Activated T-helper 1 cell treated with anti-CD3 and anti-CD28 coated beads, Interleukin-12 subunit alpha, Interleukin-12 subunit beta, Interleukin-2, Interleukin-4 antibody, amounts not matched to agents 30 ng/mL and 10 ng/mL and 1 ng/mL, durations not matched to agents 14 hours and 24 hours and 36 hours (primary cell): ENCODE measurements around the gene ITGB5. TPM values are rescaled to one million over a fixed set of nuclear protein-coding genes. Genes with fewer than 3 reads are reported as not detected.
A peak's percentile ranks its signal among the peaks of the same experiment; 100 is the strongest.

Experiments used
- DNase-seq: peaks from one replicate; pipeline ENCODE4 v3.0.0; 2021; ENCODE audit warnings: low spot score
- H3K27ac Mint-ChIP-seq: one replicate; pipeline ENCODE4 v1.8.0; 2021; ENCODE audit warnings: mild to moderate bottlenecking, mixed read lengths
- H3K27me3 Mint-ChIP-seq: one replicate; pipeline ENCODE4 v1.8.0; 2022; ENCODE audit warnings: mild to moderate bottlenecking, moderate library complexity, mixed read lengths; ENCODE audit not compliant: insufficient read depth
- H3K36me3 Mint-ChIP-seq: one replicate; pipeline ENCODE4 v1.8.0; 2021; ENCODE audit warnings: low read depth, mixed read lengths
- H3K4me1 Mint-ChIP-seq: one replicate; pipeline ENCODE4 v1.8.0; 2021; ENCODE audit warnings: low read depth, mixed read lengths
- H3K4me3 Mint-ChIP-seq: one replicate; pipeline ENCODE4 v1.8.0; 2021; ENCODE audit warnings: mild to moderate bottlenecking, moderate library complexity, mixed read lengths
- H3K9me3 Mint-ChIP-seq: one replicate; pipeline ENCODE4 v1.8.0; 2021; ENCODE audit warnings: mixed read lengths
- intact Hi-C: fragments of 100-400 bp; cut with micrococcal nuclease; formaldehyde crosslinking; loops from one replicate; pipeline ENCODE4 v1.15.1; 2024
- total RNA-seq: library from RNA; stranded (reverse); gene quantifications from 2 replicates; pipeline ENCODE4 v1.2.3, GENCODE V29; 2022

The ITGB5 gene
- total RNA-seq, 1 donor from 2014 or later: 2.2 TPM

DNA sequence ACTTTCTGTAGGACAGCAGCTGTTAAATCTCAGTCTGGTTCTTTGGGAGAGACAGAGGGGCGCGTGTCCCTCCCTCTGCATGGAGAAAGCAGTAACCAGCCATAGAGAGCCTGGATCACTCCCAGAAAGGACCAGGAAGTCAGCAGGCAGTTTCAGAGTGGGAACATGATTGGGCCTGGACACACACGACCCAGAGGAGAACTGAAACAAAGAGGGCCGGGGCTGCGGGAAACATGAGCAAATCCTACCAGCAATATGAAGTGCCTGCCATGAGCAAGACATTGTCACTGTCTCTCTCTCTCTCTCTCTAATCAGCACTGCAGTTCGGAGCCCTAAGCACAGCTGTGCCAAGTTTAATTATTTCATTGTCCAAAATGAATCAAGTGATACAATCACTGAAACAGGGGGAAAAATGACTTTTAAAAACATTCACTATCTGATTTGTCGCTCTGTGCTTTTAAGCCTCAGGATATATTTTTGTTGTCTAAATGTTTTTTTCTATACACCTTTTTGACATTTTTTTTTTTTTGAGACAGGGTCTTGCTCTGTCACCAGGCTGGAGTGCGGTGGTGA lies 29.8 kb upstream of the ITGB5 start:
- peaks cover 26% of the 10 kb centered on the region for H3K27me3 Mint-ChIP-seq
- no peaks in the 10 kb centered on the region for H3K9me3 Mint-ChIP-seq
- H3K4me1 Mint-ChIP-seq: no peaks in the 10 kb centered on the region
- H3K36me3 Mint-ChIP-seq: no peaks in the 10 kb centered on the region
- H3K27ac Mint-ChIP-seq: no peak overlapping the region
- H3K4me3 Mint-ChIP-seq: no peak overlapping the region
- intact Hi-C loops: no loop called here
- no peak for DNase-seq

DNA sequence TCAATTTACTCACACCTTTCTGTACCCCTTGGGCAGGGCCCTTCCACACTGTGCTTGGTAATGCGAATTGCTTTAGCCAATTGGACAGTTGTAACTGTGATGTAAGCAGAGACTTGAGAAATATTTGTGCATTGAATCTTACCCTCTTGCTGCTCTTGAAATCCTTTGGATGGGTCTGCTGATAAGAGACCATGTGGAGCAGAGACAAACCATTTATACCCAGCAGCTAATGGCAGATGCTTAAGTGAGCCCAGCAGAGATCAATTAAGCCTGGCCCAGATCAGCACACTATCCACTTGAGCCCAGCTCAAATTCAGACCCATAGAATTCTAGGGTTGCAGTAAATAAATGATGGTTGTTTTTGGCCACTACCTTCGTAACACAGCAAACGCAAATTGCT lies 28.1 kb upstream of the ITGB5 start:
- Mint-ChIP-seq H3K27me3 (peaks cover 32% of the 10 kb centered on the region), H3K9me3 (no peaks in the 10 kb centered on the region), H3K27ac (no peak overlapping the region), H3K4me1 (no peaks in the 10 kb centered on the region), H3K36me3 (no peaks in the 10 kb centered on the region), H3K4me3 (no peak overlapping the region)
- no peak for DNase-seq
- intact Hi-C loops: no loop called here

DNA sequence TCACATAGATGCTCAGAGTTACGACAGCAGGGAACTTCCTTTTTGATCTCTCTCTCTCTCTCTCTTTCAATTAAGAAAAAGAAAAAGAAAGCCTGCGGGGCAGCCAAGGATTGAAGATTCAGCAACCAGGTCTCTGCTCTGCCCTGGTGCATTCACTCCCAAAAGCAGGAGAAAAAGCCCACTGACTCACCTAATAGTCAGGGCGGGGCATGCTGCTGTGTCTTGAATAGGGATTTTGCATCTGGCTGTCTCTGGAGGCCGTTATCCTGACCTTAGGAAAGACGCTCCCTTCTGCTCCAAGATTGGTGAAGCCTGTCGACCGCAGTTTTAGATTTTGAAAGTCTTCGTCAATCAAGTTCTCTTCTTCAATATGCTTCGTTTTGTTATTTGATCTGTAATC lies 20.8 kb upstream of the ITGB5 start:
- Mint-ChIP-seq H3K4me1 (no peaks in the 10 kb centered on the region), H3K36me3 (no peaks in the 10 kb centered on the region), H3K27ac (no peak overlapping the region), H3K27me3 (peaks cover 24% of the 10 kb centered on the region), H3K4me3 (no peak overlapping the region), H3K9me3 (no peaks in the 10 kb centered on the region)
- intact Hi-C loops: no loop called here
- no peak for DNase-seq

DNA sequence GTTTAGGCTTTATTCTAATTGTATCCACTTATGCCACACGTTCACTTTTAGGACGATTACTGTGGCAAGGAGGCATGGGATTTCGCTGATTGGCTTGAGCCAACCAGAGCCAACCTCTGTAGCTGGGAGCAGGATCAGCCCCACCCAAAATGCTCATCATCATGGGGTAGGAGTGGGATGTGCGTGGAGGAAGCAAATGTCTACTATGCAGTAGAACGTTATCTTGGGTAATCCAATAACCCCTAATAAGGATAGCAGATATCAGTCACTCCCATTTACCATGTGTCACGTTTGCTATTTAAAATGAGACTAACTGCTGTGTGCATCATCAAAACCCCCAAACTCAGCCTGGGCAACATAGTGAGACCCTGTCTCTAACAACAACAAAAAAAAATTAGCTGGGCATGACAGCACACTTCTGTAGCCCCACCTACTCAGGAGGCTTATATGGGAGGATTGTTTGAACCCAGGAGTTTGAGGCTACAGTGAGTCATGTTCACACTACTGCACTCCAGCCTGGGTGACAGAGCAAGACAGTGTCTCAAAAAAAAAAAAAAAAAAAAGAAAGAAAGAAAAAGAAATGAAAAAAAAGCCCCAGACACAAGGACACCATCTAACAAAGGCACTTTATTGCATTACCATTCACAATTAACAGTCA lies 17.8 kb upstream of the ITGB5 start:
- Mint-ChIP-seq H3K36me3 (no peaks in the 10 kb centered on the region), H3K27ac (no peak overlapping the region), H3K4me1 (peaks cover 4% of the 10 kb centered on the region), H3K27me3 (peaks cover 19% of the 10 kb centered on the region), H3K4me3 (no peak overlapping the region), H3K9me3 (no peaks in the 10 kb centered on the region)
- intact Hi-C loops: no loop called here
- no peak for DNase-seq

DNA sequence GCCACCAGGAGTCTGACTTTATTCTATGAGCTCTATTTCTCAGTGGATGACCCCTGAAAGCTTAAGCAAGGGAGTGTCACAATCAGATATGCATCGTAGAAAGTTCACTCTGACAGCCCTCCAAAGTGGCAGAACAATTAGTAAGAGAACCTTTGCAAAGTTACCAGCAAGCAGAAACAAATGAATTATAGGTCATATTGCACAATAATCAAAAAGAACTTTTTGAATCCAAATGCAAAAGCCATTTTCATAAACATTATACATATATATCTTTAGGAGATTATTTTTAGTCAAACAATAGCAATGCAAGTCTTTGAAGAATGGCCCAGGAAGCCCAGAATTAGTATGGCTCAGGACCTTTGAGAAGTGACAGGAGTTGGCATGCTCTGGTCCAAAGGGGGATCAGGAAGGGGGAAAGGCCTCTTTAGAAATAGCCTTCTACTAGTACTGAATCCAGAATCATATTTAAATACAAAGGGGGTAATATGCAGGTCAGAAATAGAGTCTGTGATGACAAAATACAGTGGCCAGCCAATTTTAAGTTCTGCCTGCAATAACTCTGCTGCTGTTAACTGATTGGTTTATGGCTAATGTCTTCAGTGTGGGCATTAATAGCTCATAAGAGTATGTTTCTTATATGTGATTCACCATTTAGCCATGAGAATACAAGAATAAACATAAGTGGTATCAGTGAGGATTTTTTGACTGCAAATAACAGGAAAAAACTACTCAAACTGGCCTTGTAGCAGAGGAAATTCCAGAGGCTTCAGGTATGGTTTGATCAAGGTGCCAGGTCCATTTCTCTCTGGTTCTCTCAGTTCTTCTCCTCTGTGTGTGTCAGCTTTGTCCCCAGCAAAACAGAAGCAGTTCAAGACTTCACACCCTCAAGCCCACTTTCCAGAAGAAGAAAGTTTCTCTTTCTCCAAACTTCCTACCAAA lies 17.0 kb upstream of the ITGB5 start:
- no peak for DNase-seq
- no peaks in the 10 kb centered on the region for H3K9me3 Mint-ChIP-seq
- no peak overlapping the region for H3K4me3 Mint-ChIP-seq
- H3K27me3 Mint-ChIP-seq: peaks cover 19% of the 10 kb centered on the region
- no peak overlapping the region for H3K27ac Mint-ChIP-seq
- intact Hi-C loops: no loop called here
- peaks cover 4% of the 10 kb centered on the region for H3K4me1 Mint-ChIP-seq
- no peaks in the 10 kb centered on the region for H3K36me3 Mint-ChIP-seq

DNA sequence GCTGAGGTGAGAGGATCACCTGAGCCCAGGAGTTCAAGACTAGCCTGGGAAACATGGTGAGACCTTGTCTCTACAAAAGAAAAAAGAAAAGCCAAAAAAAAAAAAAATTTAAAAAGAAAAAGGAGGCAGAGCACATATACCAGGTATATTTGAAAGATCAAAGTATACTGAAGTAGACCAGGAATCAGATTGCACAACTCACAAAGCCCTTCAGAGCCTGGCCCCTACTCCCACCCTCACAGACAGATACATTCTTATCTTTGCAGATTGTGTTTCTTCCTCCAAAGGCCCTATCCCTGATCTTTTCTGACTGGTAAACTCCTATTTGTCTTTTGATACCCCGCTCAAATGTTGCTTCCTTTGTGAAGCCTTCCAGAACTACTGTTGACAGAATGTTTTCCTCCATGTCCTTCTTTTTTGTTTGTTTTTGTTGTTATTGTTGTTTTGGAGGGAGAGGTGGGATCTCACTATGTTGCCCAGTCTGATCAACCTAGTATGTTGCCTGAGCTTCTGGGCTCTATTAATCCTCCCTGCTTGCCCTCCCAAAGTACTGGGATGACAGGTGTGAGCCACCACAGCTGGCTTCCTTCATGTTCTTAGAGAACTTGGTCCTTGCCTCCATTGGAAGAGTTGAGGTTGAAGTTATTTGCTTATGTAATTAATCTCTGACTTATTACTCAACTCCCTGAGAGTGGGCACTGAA lies 9.8 kb upstream of the ITGB5 start:
- no peak overlapping the region for H3K27ac Mint-ChIP-seq
- intact Hi-C loops: no loop called here

DNA sequence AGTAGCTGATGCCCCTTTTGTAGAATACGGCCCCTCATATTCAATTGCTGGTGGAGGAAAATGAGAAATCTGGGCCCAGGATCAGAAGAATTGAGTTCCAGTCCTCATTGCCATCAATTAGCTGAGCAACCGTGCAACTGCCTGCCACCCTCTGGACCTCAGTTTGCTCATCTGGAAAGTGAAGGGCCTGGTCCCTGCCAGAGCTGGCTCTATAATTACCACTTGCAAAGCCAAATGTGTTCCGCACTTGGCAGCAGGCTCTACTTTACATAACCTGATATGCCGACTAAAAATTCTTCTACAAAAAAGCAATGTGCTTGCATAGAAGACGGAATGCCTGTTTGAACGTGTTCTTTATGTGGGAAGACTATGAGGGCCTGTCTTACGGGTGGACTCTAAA lies 8.6 kb upstream of the ITGB5 start:
- H3K36me3 Mint-ChIP-seq: no peaks in the 10 kb centered on the region
- no peak for DNase-seq
- intact Hi-C loops: no loop called here
- H3K27me3 Mint-ChIP-seq: peaks cover 3% of the 10 kb centered on the region
- no peaks in the 10 kb centered on the region for H3K9me3 Mint-ChIP-seq
- no peaks in the 10 kb centered on the region for H3K4me1 Mint-ChIP-seq
- no peak overlapping the region for H3K27ac Mint-ChIP-seq
- no peak overlapping the region for H3K4me3 Mint-ChIP-seq

More for the DNA sequence above, 9.8 kb upstream of the ITGB5 start:
- Mint-ChIP-seq H3K4me3 (no peak overlapping the region), H3K27me3 (peaks cover 3% of the 10 kb centered on the region), H3K4me1 (peaks cover 4% of the 10 kb centered on the region), H3K9me3 (no peaks in the 10 kb centered on the region), H3K36me3 (no peaks in the 10 kb centered on the region)
- no peak for DNase-seq

DNA sequence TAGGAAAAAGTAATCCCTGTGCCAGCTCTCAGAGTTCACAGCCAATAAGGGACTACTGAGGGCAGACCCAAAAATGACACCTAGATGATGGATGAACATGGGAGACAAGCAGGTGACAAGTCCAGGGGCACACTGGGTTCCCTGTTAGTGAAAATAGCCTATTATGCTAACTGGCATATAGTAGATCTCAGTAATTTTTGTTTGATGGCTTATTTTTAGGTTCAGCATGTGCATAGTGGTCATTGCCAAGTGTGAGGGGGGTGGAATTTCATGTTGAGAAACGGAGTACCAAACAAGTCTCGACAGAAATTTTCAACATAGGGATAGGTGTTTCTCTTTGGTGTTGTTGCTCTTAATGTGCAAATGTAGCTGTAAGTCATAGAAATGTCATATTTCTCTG lies 6.4 kb upstream of the ITGB5 start:
- Mint-ChIP-seq H3K9me3 (no peaks in the 10 kb centered on the region), H3K4me1 (no peaks in the 10 kb centered on the region), H3K27ac (no peak overlapping the region), H3K27me3 (peaks cover 22% of the 10 kb centered on the region), H3K4me3 (no peak overlapping the region), H3K36me3 (no peaks in the 10 kb centered on the region)
- DNase-seq: no peak
- intact Hi-C loops: no loop called here

DNA sequence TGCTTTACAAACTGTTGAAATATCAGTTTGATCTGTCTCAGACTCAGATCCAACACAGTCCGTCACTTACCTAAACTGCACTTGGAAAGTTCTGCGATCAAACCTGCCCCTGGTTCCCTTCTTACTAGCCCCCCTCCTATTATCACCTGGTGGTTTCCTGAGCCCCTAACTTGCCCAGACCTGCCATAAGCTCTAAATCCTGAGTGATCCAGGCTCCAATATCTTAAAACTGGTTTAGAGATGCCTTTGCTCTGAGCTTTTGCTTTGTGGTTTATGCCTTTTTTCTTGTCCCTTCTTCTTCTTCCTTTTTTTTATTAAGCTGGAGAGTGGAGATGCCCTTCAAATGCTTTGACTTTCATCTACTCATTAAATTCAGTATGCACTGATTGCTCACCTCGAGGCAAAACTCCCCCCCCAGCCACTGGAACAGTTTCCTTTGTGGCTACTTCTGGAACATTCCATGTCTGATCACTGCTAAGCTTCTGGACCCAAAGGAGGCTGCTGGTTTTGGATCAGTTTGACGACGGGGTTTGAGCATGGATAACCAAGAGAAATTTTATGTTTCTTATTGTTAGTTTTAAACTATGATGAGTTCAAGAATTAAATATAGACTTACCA lies 3.5 kb upstream of the ITGB5 start:
- Mint-ChIP-seq H3K4me3 (no peak overlapping the region), H3K9me3 (no peaks in the 10 kb centered on the region), H3K27ac (no peak overlapping the region), H3K27me3 (peaks cover 37% of the 10 kb centered on the region), H3K36me3 (no peaks in the 10 kb centered on the region), H3K4me1 (no peaks in the 10 kb centered on the region)
- no peak for DNase-seq
- intact Hi-C loops: no loop called here

DNA sequence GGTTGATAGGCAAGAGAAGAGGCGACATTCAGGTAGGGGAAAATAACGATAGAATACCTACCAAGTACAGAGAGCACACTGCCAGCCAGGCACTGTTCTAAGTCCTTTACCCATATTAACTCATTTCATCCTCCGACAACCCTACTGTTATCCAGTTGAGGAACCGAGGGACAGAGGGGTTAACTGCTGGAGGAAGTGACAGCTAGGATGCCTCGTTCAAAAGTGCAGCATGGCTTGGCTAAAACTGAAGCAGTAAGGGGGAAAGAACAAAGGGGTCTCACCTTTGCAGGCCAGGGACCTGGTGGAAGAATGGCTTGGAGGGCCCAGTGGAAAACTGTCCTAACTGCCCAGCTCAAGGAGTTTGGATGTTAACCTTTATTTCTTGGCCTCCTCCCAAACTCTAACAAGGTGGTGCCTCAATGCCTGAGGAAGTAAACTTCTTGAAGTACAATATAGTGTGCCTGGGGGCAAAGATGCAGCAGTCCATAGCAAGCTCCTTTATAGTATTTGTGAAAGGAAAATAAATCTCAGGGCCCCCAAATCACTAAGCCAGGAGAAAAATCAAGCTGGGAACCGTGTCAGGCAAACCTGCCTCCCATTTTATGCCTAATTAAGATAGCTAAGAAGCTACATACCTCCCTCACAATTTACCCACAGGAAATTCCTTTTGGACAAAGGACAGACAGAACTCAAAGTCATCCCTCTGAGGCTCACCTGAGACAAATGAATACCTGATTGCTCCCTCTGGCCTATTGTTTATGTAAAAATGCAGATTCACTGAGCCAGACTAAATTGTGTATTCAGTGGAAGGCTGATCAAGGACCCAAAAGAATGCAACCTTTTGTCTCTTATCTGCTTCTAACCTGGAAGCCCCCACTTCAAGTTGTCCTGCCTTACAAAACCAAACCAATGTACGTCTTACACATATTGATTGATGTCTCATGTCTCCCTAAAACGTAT lies 1.6 kb upstream of the ITGB5 start:
- Mint-ChIP-seq H3K36me3 (no peaks in the 10 kb centered on the region), H3K9me3 (no peaks in the 10 kb centered on the region), H3K27me3 (peaks cover 55% of the 10 kb centered on the region), H3K27ac (no peak overlapping the region), H3K4me3 (peak overlapping the region; percentile 63), H3K4me1 (no peaks in the 10 kb centered on the region)
- intact Hi-C loops: no loop called here
- DNase-seq: no peak

DNA sequence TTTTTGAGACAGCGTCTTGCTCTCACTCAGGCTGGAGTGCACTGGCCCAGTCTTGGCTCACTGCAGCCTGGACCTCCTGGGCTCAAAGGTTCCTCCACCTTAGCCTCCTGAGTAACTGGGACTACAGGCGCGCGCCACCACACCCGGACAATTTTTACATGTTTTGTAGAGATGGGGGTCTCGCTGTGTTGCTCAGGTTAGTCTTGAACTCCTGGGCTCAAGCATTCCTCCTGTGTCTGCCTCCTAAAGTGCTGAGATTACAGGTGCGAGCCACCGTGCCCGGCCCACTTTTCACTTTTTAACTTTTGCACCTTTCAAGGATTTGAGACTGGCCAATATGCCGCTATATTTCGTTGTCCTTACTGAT lies 750 bp upstream of the ITGB5 start:
- H3K9me3 Mint-ChIP-seq: no peaks in the 10 kb centered on the region
- no peaks in the 10 kb centered on the region for H3K4me1 Mint-ChIP-seq
- no peaks in the 10 kb centered on the region for H3K36me3 Mint-ChIP-seq
- no peak for DNase-seq
- intact Hi-C loops: loop anchor here (2.0 kb wide), 1 partner anchor 53 kb away; no protein-coding TSS in a partner anchor
- no peak overlapping the region for H3K27ac Mint-ChIP-seq
- peak overlapping the region; percentile 63 for H3K4me3 Mint-ChIP-seq
- peaks cover 61% of the 10 kb centered on the region for H3K27me3 Mint-ChIP-seq
